Measurements from ENCODE around the gene MYEF2. TPM values are rescaled to one million over a fixed set of nuclear protein-coding genes. Genes with fewer than 3 reads are reported as not detected.

MYEF2 gene
- polyA plus RNA-seq, 1 of the 3 experiments (the other 2 are of a cell fraction) = 11.6 TPM

DNA sequence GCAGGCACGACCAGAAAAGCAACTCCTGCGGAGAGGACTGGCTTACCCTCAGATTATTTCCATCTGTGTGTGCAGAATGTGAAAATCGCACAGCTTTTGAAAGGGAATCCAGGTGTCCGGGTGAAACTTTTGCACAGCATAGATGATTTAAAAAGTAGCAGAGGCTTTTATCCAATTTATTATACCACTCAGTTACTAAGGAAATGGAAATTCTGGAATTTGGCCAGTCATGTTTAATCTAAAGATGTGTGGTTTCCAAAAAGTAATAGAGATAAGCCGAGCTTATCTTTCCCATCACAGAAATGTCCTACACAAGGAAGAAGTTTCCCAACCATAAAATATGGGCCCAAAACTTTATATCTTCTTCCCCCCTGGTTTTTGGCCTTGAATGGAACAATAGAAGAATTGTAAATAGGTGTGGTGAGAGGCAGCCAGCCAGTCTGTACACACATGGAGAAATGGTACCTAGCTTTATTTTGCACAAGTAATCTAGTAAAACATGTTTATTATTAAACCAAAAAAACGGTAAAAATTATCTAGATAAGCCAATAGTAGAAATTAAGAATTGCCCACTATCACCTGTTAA lies 76.6 kb downstream of the MYEF2 start:
- DNase-seq = peak; percentile 6
- Histone ChIP-seq H3K9me2 (no peaks in the 10 kb centered on the region), H3F3A (replicated peaks; ENCODE audit: insufficient read depth) (no peaks in the 10 kb centered on the region), H3K4me2 (no peak overlapping the region), H3K36me3 (replicated peaks in 1 of 2; ENCODE audit: control insufficient read depth in 1 of 2, insufficient read depth in 2 of 2, low read length in 1 of 2) (no peaks in the 10 kb centered on the region), H3K27ac (ENCODE audit: low read depth in 2 of 2, low read length in 1 of 2) (peak overlapping the region in 1 of 2 experiments; percentile 43; a peak in 2 of 4 replicates), H3K4me1 (ENCODE audit: control insufficient read depth in 1 of 2, insufficient read depth in 2 of 2, low read depth in 1 of 2, low read length in 1 of 2) (peaks cover 0 to 7% of the 10 kb centered on the region in 2 experiments; a peak in 2 of 4 replicates), H3K27me3 (ENCODE audit: insufficient read depth) (no peaks in the 10 kb centered on the region), H4K20me1 (ENCODE audit: insufficient read depth) (no peaks in the 10 kb centered on the region), H3K9ac (no peak overlapping the region), H2AFZ (ENCODE audit: low read depth) (no peak overlapping the region), H3K4me3 (ENCODE audit: low read depth in 2 of 2, low read length in 1 of 2) (no peak overlapping the region), H3K79me2 (ENCODE audit: insufficient read depth) (no peaks in the 10 kb centered on the region), H3K9me3 (no peaks in the 10 kb centered on the region)
- ChIA-PET POLR2A (no interaction called here), CTCF (interaction anchor here (1.4 to 2.2 kb wide), 3 partner anchors 9 to 184 kb away, joined by 3 to 5 read pairs (median 4); no protein-coding TSS in a partner anchor)
- 16% methylated on average over 6 of the region's 6 CpGs for WGBS (ENCODE audit: low lambda C conversion rate)
- TF ChIP-seq EP300 (IDR thresholded peaks at IDR 0.05; ENCODE audit: borderline replicate concordance in 1 of 2, low read depth in 1 of 2, low read length in 1 of 2) (0 out of 4 replicates have a peak, but pooled peaks of 1 of the 2 experiments have one; percentile 11), TCF12 (IDR thresholded peaks at IDR 0.05) (peak; percentile 23; the same call in 1 of the 2 replicates), RXRA (IDR thresholded peaks at IDR 0.05; ENCODE audit: borderline replicate concordance, low read depth) (no peak)

DNA sequence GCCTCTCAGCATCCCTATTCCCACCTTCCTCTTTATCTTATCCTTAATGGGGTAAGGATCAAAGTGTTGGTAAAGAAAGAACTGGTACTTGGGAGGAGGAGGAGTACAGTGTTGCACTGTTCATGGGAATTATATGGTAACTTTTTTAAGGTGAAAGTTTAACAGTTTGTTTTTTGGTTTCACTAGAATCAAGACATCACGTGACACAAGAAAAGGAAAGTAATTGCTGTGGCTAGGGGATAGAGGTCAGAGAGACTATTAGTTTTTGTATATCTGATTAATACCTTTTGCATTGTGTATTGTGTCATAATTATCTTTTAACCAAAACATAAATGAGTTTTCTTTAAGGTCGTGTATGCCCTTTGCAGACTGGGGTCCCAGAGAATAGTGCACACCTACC lies 80.8 kb downstream of the MYEF2 start:
- no peaks in the 10 kb centered on the region for H3K27me3 ChIP-seq (ENCODE audit: insufficient read depth)
- H3K9ac ChIP-seq = no peak overlapping the region
- CTCF ChIA-PET = interaction anchor here (1.2 kb wide), 1 partner anchor 15 kb away, joined by 4 read pairs; no protein-coding TSS in a partner anchor
- H3K4me3 ChIP-seq (ENCODE audit: low read depth in 2 of 2, low read length in 1 of 2) = no peak overlapping the region
- no peaks in the 10 kb centered on the region for H3K79me2 ChIP-seq (ENCODE audit: insufficient read depth)
- H2AFZ ChIP-seq (ENCODE audit: low read depth) = no peak overlapping the region
- POLR2A ChIA-PET = no interaction called here
- H3K36me3 ChIP-seq (replicated peaks in 1 of 2; ENCODE audit: control insufficient read depth in 1 of 2, insufficient read depth in 2 of 2, low read length in 1 of 2) = no peaks in the 10 kb centered on the region
- H3K27ac ChIP-seq (ENCODE audit: low read depth in 2 of 2, low read length in 1 of 2) = no peak overlapping the region
- no peak overlapping the region for H3K4me2 ChIP-seq
- TF ChIP-seq RAD21 (IDR thresholded peaks at IDR 0.05; ENCODE audit: low read length) (no peak), FOSL2 (IDR thresholded peaks at IDR 0.05; ENCODE audit: borderline replicate concordance, low read depth) (no peak), TCF12 (IDR thresholded peaks at IDR 0.05) (no peak), RCOR1 (IDR thresholded peaks at IDR 0.05; ENCODE audit: low read length) (no peak), CHD2 (IDR thresholded peaks at IDR 0.05; ENCODE audit: low read length, partially characterized antibody) (no peak), EP300 (IDR thresholded peaks at IDR 0.05; ENCODE audit: borderline replicate concordance in 1 of 2, low read depth in 1 of 2, low read length in 1 of 2) (no peak), MEF2A (IDR thresholded peaks at IDR 0.05; ENCODE audit: borderline replicate concordance, low read depth) (no peak), SIN3A (IDR thresholded peaks at IDR 0.05; ENCODE audit: borderline replicate concordance, low read depth, low read length) (no peak), MXI1 (IDR thresholded peaks at IDR 0.05; ENCODE audit: low read depth, low read length) (no peak), TAF1 (IDR thresholded peaks at IDR 0.05; ENCODE audit: borderline replicate concordance, low read depth, low read length) (no peak)
- TF ChIP-seq, protein P1, sequence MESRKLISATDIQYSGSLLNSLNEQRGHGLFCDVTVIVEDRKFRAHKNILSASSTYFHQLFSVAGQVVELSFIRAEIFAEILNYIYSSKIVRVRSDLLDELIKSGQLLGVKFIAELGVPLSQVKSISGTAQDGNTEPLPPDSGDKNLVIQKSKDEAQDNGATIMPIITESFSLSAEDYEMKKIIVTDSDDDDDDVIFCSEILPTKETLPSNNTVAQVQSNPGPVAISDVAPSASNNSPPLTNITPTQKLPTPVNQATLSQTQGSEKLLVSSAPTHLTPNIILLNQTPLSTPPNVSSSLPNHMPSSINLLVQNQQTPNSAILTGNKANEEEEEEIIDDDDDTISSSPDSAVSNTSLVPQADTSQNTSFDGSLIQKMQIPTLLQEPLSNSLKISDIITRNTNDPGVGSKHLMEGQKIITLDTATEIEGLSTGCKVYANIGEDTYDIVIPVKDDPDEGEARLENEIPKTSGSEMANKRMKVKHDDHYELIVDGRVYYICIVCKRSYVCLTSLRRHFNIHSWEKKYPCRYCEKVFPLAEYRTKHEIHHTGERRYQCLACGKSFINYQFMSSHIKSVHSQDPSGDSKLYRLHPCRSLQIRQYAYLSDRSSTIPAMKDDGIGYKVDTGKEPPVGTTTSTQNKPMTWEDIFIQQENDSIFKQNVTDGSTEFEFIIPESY (IDR thresholded peaks at IDR 0.05; ENCODE audit: borderline replicate concordance, low read depth) = no peak
- H4K20me1 ChIP-seq (ENCODE audit: insufficient read depth) = no peaks in the 10 kb centered on the region
- no peaks in the 10 kb centered on the region for H3K9me2 ChIP-seq
- no peaks in the 10 kb centered on the region for H3F3A ChIP-seq (replicated peaks; ENCODE audit: insufficient read depth)
- WGBS (ENCODE audit: low lambda C conversion rate) = 77% methylated on average over 2 of the region's 2 CpGs
- peaks cover 0 to 7% of the 10 kb centered on the region in 2 experiments; a peak in 2 of 4 replicates for H3K4me1 ChIP-seq (ENCODE audit: control insufficient read depth in 1 of 2, insufficient read depth in 2 of 2, low read depth in 1 of 2, low read length in 1 of 2)
- no peak for DNase-seq
- no peaks in the 10 kb centered on the region for H3K9me3 ChIP-seq
